HepG2 (cell line): ENCODE measurements around the gene LCAT. TPM values are rescaled to one million over a fixed set of nuclear protein-coding genes. Genes with fewer than 3 reads are reported as not detected.
A peak's percentile ranks its signal among the peaks of the same experiment; 100 is the strongest.

ENCODE experiments used
- CAMTA2 ChIP-seq: sonication (generic); formaldehyde crosslinking; IDR thresholded peaks from 2 replicates; pipeline ENCODE4 v1.4.0; 2020; ENCODE audit warnings: mild to moderate bottlenecking, missing genetic modification reagents, borderline replicate concordance
- CHD2 ChIP-seq: IDR thresholded peaks from 2 replicates; pipeline ENCODE4 v1.6.1; 2011; ENCODE audit warnings: low read depth, low read length, improper control_type of control experiment
- DBP ChIP-seq: sonication (generic); formaldehyde crosslinking; IDR thresholded peaks from 2 replicates; pipeline ENCODE4 v1.4.0; 2020; ENCODE audit warnings: missing genetic modification reagents; ENCODE audit errors: not compliant biosample characterization
- GLI4 ChIP-seq: sonication (generic); formaldehyde crosslinking; IDR thresholded peaks from 2 replicates; pipeline ENCODE4 v1.5.1; 2020; ENCODE audit warnings: missing genetic modification reagents, mild to moderate bottlenecking, moderate library complexity, borderline replicate concordance
- ISL2 ChIP-seq: sonication (generic); formaldehyde crosslinking; IDR thresholded peaks from 2 replicates; pipeline ENCODE4 v1.5.0; 2020; ENCODE audit warnings: missing genetic modification reagents
- KDM5A ChIP-seq: fragments of 200-600 bp; sonication (generic); IDR thresholded peaks from 2 replicates; pipeline ENCODE4 v1.7.0; 2018; ENCODE audit warnings: antibody characterized with exemption, mild to moderate bottlenecking, low read length, borderline replicate concordance
- KMT2A ChIP-seq: sonication (generic); formaldehyde crosslinking; IDR thresholded peaks from 2 replicates; pipeline ENCODE4 v1.4.0; 2020; ENCODE audit warnings: missing genetic modification reagents
- NCOA5 ChIP-seq: sonication (generic); formaldehyde crosslinking; IDR thresholded peaks from 2 replicates; pipeline ENCODE4 v1.4.0; 2020; ENCODE audit warnings: missing genetic modification reagents
- PRDM10 ChIP-seq: sonication (generic); formaldehyde crosslinking; IDR thresholded peaks from 2 replicates; pipeline ENCODE4 v1.4.0; 2020; ENCODE audit warnings: low read depth, missing genetic modification reagents
- SNAI1 ChIP-seq: sonication (generic); formaldehyde crosslinking; IDR thresholded peaks from 2 replicates; pipeline ENCODE4 v1.5.0; 2020; ENCODE audit warnings: mild to moderate bottlenecking, missing genetic modification reagents, borderline replicate concordance
- TFE3 ChIP-seq: IDR thresholded peaks from 2 replicates; pipeline ENCODE4 v1.6.1; 2016
- ZNF329 ChIP-seq: sonication (generic); formaldehyde crosslinking; IDR thresholded peaks from 2 replicates; pipeline ENCODE4 v1.9.0; 2021; ENCODE audit warnings: low read depth, mild to moderate bottlenecking, missing genetic modification reagents
- ZNF546 ChIP-seq: sonication (generic); formaldehyde crosslinking; conservative IDR thresholded peaks from 2 replicates; pipeline ENCODE4 v1.8.1; 2023; ENCODE audit warnings: mild to moderate bottlenecking, missing genetic modification reagents
- ZNF749 ChIP-seq: sonication (generic); formaldehyde crosslinking; IDR thresholded peaks from 2 replicates; pipeline ENCODE4 v1.8.0; 2022; ENCODE audit warnings: mild to moderate bottlenecking, missing genetic modification reagents, moderate library complexity, borderline replicate concordance
- ZNF776 ChIP-seq: sonication (generic); formaldehyde crosslinking; IDR thresholded peaks from 2 replicates; pipeline ENCODE4 v1.4.0; 2020; ENCODE audit warnings: mild to moderate bottlenecking, missing genetic modification reagents
- polyA plus RNA-seq, 8 experiments: library from polyadenylated mRNA; depleted of rRNA in 3 of 8; stranded (reverse) in 7 of 8; unstranded in 1 of 8; fragments of >200 nt; fragmentation: Illumina TruSeq in 4 of 8; extraction: Trizol in 4 of 8; gene quantifications; 2 replicates each; pipeline versions ENCODE4 v1.2.1 to v1.2.3, GENCODE V29; 2011 to 2016; ENCODE audit warnings: low read depth in 4 of 8, missing spikeins in 1 of 8, mixed read lengths in 1 of 8; ENCODE audit not compliant: insufficient read depth in 1 of 8
- total RNA-seq, 5 experiments: library from RNA; depleted of rRNA; stranded (reverse); fragments of >200 nt; fragmentation: Illumina TruSeq; extraction: Trizol; gene quantifications; 2 replicates each; pipeline ENCODE4 v1.2.3, GENCODE V29; 2016; ENCODE audit warnings: low read depth in 1 of 5
- TF ChIP-seq, protein P1 (sequence below): sonication (generic); formaldehyde crosslinking; IDR thresholded peaks from 2 replicates; pipeline ENCODE4 v1.4.0; 2020; ENCODE audit warnings: missing genetic modification reagents, borderline replicate concordance
- TF ChIP-seq, protein P2 (sequence below): sonication (generic); formaldehyde crosslinking; IDR thresholded peaks from 2 replicates; pipeline ENCODE4 v1.5.1; 2020; ENCODE audit warnings: mild to moderate bottlenecking, moderate library complexity, missing genetic modification reagents

LCAT gene
- total and polyA plus RNA-seq, 2 of the 13 experiments (the other 11 are each of a cell fraction or from before 2014, with no cell fraction given) = 36.1 to 38.9 TPM

- TF ChIP-seq ZNF546 (CRISPR knock-in tag) (no peak; the same call in none of the 2 replicates), PRDM10 (CRISPR knock-in tag) (0 out of 2 replicates have a peak, but pooled peaks have one; percentile 21), SNAI1 (no peak), ZNF776 (CRISPR knock-in tag) (no peak; the same call in 1 of the 2 replicates), KDM5A (no peak), KMT2A (CRISPR knock-in tag) (peak; percentile 12; the same call in 1 of the 2 replicates), ZNF749 (CRISPR knock-in tag) (no peak), ISL2 (no peak), TFE3 (CRISPR knock-in tag) (no peak), CHD2 (no peak), CAMTA2 (CRISPR knock-in tag) (no peak), ZNF329 (CRISPR knock-in tag) (peak; percentile 18; the same call in 1 of the 2 replicates), GLI4 (CRISPR knock-in tag) (0 out of 2 replicates have a peak, but pooled peaks have one; percentile 84), DBP (no peak), NCOA5 (CRISPR knock-in tag) (no peak; the same call in 1 of the 2 replicates)
- TF ChIP-seq, protein P1, sequence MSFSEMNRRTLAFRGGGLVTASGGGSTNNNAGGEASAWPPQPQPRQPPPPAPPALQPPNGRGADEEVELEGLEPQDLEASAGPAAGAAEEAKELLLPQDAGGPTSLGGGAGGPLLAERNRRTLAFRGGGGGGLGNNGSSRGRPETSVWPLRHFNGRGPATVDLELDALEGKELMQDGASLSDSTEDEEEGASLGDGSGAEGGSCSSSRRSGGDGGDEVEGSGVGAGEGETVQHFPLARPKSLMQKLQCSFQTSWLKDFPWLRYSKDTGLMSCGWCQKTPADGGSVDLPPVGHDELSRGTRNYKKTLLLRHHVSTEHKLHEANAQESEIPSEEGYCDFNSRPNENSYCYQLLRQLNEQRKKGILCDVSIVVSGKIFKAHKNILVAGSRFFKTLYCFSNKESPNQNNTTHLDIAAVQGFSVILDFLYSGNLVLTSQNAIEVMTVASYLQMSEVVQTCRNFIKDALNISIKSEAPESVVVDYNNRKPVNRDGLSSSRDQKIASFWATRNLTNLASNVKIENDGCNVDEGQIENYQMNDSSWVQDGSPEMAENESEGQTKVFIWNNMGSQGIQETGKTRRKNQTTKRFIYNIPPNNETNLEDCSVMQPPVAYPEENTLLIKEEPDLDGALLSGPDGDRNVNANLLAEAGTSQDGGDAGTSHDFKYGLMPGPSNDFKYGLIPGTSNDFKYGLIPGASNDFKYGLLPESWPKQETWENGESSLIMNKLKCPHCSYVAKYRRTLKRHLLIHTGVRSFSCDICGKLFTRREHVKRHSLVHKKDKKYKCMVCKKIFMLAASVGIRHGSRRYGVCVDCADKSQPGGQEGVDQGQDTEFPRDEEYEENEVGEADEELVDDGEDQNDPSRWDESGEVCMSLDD (CRISPR knock-in tag) = peak; percentile 94; the same call in 1 of the 2 replicates
- TF ChIP-seq, protein P2, sequence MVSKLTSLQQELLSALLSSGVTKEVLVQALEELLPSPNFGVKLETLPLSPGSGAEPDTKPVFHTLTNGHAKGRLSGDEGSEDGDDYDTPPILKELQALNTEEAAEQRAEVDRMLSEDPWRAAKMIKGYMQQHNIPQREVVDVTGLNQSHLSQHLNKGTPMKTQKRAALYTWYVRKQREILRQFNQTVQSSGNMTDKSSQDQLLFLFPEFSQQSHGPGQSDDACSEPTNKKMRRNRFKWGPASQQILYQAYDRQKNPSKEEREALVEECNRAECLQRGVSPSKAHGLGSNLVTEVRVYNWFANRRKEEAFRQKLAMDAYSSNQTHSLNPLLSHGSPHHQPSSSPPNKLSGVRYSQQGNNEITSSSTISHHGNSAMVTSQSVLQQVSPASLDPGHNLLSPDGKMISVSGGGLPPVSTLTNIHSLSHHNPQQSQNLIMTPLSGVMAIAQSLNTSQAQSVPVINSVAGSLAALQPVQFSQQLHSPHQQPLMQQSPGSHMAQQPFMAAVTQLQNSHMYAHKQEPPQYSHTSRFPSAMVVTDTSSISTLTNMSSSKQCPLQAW = peak; percentile 46; the same call in 1 of the 2 replicates
Measured at GRCh38 chr16:67942510-67943255, 1.2 kb downstream of the LCAT start (continued).
